Activated T-cell treated with anti-CD3 and anti-CD28 coated beads for 48 hours (primary cell): ENCODE measurements around the gene DOC2B.
"Not testable (repeated sequence)": the region's sequence is repeated elsewhere in the genome, so short reads cannot be mapped to it uniquely, and the experiment has no call there.

Experiments
- DNase-seq: peaks from one replicate; pipeline ENCODE4 v3.0.0-alpha.2; 2020; ENCODE audit warnings: low read depth

Gene DOC2B

DNA sequence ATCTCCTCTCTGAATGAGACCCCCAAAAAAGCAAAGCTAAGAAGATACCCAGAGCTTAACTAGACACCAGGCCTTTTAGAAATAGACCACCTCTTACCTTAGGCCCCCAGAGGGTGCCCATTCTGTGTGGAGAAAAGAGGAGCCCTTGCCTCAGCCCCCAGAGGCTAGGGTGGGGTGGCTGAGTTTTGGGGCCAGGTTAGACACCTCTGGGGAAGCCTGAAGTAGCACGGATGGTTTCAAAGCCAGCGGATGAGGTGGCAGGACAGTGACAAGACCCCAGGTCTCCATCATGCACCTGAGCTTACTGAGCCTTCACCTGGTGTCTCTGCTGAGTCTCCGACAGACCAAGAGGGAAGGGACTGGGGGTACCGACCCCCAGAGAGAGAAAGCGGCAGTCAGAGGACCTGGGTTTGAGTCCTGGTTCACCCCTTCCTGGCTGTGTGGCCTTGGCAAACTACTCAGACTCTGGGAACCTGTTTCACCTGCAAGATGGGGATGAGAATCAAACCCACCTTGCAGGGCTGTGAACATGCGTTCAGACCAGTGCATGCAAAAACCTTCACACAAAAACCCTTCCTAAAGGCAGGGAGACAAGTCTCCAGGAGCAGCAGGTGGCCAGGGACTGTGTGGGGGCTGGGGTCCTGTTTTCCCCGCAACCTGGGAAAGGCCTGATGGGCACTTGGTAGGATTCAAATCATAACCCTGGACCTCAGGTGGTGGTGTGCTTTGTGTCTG is 36.3 kb downstream of the DOC2B start:
- DNase-seq, result no peak

- peak; percentile 89 for DNase-seq
Observed at GRCh38 chr17:143785-144281, 37.6 kb downstream of the DOC2B start.

- no peak for DNase-seq
Observed at GRCh38 chr17:142876-143784, 38.3 kb downstream of the DOC2B start.

DNA sequence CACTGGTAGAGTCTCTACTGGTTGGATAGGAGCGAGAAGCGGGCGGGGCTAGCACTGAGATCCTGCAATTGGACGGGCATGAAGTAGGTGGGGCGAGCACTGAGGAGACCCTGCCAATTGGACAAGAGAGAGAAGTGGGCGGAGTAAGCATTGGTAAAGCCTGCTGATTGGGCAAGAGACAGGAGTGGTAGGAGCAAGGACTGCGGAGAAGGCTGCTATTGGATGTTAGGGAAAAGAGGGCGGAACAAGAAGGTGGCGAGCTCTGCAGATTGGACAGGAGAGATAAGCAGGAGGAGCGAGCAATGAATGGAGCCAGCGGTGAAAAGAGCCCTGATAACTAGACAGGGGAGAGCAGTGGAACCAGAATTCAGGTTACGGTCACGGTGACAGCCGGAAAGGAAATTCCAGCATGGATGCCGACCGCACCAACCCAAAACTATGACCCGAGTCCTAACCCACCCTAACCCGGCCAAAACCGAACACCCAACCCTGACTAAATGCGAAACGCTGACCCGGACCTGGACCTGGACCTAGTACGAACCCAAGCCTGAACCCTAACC is 39.3 kb downstream of the DOC2B start:
- DNase-seq, result peak; percentile 49

DNA sequence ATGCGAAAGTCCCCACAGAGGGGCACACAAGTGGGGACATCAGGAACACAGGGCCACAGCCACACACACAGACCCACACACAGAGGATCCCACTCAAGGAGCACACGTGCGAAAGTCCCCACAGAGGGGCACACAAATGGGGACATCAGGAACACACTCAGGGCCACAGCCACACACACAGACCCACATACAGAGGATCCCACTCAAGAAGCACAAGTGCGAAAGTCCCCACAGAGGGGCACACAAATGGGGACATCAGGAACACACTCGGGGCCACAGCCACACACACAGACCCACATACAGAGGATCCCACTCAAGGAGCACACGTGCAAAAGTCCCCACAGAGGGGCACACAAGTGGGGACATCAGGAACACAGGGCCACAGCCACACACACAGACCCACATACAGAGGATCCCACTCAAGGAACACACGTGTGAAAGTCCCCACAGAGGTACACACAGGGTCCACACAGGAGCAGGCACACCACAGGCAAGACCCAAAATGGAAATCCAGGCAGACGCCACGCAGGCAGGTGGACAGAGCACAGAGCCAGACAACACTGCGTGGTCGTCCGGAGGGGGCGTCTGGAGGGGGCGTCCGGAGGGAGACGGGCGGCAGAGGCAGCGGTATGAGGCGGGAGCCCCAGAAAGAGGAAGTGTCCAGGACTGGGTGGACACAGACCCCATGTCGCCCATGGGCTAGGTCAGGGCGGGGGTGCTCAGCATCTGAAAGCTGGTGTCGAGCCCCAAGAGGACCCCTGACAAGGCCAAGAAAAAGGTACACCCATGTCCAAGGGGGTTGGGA is 41.8 kb downstream of the DOC2B start:
- not testable (repeated sequence) for DNase-seq

- DNase-seq, result not testable (repeated sequence)
Observed at GRCh38 chr17:137166-137807, 44.2 kb downstream of the DOC2B start, which contains the start of gene SCGB1C2. Gene SCGB1C2, plus strand, starts transcription at chr17:137569. Its CDS starts 22 bp downstream, at chr17:137591.

- peak; percentile 66 for DNase-seq
Observed at GRCh38 chr17:136531-136930, 44.9 kb downstream of the DOC2B start.

GRCh38 chr17:135895-136294 is 45.6 kb downstream of the DOC2B start:
- not testable (repeated sequence) for DNase-seq

DNA sequence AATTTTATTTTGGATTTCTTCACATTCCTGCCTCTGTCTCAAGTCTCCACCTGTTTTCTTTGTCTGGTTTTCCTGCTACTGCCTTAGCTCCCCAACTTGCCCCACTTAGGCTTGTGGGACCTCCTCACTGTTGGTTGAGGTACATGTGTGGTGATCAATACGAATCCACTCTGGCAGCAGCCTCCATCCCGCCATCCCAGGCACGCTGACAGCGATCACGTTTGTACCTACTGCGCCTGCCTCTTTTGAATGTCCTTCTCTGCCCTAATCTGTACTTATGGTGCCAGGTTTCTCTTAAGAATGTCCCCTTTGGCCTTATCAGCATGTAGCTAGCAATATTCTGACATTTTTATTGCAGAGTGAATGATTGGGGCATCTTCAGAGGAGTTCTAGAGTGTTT is 46.4 kb downstream of the DOC2B start:
- DNase-seq, result not testable (repeated sequence)

DNA sequence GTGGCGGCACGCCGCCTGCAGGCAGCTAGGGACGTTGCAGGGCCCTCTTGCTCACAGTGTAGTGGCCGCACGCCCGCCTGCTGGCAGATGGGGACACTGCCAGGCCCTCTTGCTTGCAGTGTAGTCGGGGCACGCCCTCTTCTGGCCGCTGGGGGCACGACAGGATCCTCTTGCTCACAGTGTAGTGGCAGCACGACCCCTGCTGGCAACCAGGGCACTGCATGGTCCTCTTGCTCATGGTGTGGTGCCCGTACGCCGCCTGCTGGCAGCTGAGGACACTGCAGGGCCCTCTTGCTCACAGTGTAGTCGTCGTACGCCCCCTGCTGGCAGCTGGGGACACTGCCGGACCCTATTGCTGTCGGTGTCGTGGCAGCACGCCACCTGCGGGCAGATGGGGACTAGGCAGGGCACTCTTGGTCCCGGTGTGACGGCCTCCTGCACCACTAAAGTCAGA is 47.1 kb downstream of the DOC2B start:
- DNase-seq, result peak; percentile 31

DNA sequence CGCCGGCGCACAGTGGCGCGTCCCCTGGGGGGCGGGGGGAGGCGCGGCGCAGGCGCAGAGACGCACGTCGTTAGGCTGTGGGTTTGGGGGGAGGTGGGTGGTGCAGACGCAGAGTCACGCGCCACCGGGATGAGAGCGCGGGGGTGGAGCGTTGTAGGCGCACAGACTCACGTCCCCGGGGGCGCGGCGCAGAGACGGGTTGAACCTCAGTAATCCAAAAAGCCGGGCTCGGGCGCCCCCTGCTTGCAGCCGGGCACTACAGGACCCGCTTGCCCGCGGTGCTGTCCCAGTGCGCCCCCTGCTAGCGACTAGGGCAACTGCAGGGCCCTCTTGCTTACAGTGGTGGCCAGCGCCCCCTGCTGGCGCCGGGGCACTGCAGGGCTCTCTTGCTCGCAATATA is 47.5 kb downstream of the DOC2B start:
- DNase-seq, result not testable (repeated sequence)

DNA sequence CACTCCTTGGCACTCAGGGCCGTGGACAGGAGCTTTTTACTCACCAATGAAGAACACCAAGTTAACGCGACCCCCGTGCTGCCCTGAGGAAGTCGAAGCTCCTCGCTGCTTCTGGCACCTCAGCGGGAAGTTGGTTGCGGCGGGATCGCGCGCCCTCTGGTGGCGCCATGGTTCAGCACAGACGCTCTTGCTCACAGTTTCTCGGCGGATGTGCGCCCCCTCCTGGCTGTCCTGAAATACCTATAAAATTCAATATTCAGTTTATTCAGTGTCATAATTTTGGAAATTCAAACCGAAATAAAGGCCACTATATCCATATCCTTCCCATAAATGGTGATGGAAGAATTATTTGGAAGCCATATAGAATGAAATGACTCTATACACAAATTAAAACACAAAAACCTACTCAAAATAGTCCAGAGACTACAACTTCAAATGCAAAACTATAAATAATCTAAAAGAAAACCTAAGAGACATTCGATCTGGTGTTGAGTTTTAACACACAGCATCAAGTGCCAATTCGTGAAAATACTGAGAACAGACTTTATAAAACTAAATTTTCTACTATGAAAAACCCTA is 63.0 kb downstream of the DOC2B start:
- not testable (repeated sequence) for DNase-seq

DNA sequence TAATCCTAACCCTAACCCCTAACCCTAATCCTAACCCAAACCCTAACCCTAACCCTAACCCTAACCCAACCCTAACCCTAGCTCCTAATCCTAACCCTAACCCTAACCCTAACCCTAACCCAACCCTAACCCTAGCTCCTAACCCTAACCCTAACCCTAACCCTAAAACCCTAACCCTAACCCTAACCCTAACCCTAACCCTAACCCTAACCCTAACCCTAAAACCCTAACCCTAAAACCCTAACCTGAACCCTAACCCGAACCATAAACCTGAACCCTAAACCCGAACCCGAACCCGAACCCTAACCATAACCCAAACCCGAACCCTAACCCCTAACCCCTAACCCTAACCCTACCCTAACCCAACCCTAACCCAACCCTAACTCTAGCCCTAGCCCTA is 68.3 kb downstream of the DOC2B start:
- not testable (repeated sequence) for DNase-seq
